ENCODE measurements around the gene PIGL.

Gene PIGL

DNA sequence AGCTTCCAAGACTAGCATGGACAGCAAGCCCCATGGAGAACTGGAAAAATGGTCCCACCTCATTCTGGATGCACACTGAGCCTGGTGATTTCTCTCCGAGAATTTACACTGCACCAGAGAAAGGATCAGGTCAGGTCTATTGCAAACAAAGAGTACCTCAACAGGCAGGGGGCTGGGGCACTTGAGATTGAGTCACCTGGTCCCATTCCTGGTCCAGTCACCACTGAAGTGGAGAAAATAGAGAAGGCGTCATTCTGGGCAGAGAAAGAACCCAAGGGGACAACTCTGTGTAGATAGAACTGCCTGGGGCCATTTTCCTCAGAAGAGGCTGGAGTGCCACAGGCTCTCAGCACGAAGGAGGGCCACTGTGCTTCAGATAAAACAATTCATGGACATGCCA lies 97.8 kb downstream of the PIGL start:
- H3K4me3 ChIP-seq (ENCODE audit: low read depth in 1 of 2, low read length in 2 of 2), result no peak overlapping the region
- ATAC-seq (ENCODE audit: insufficient read depth, low read depth) (no peak), DNase-seq (no peak)
- peaks cover 4% of the 10 kb centered on the region; the same call in 1 of the 2 replicates for H4K20me1 ChIP-seq (ENCODE audit: insufficient read depth, low read length)
- no peaks in the 10 kb centered on the region for H3K27me3 ChIP-seq (ENCODE audit: insufficient read depth, low read length, poor library complexity)
- H3K36me3 ChIP-seq (ENCODE audit: insufficient read depth, low read length), result peaks cover 20% of the 10 kb centered on the region; the same call in 1 of the 2 replicates
- no peaks in the 10 kb centered on the region for H3K9me3 ChIP-seq (ENCODE audit: insufficient read depth, low read length, severe bottlenecking)
- H3K79me2 ChIP-seq (ENCODE audit: insufficient read depth, low read length), result no peaks in the 10 kb centered on the region
- H3K27ac ChIP-seq (ENCODE audit: low read length), result no peak overlapping the region
- TF ChIP-seq CTCF (IDR thresholded peaks at IDR 0.05; ENCODE audit: borderline replicate concordance, extremely low read depth, low read length, poor library complexity, severe bottlenecking) (no peak), EZH2 (IDR thresholded peaks at IDR 0.05; ENCODE audit: borderline replicate concordance, low read depth, low read length, severe bottlenecking) (no peak)
- H2AFZ ChIP-seq (ENCODE audit: low read depth, low read length), result no peak overlapping the region
- no peak overlapping the region for H3K4me2 ChIP-seq (ENCODE audit: insufficient read depth, low read length)
- H3K9ac ChIP-seq (ENCODE audit: low read depth, low read length), result no peak overlapping the region
- H3K4me1 ChIP-seq (ENCODE audit: insufficient read depth, low read length), result no peaks in the 10 kb centered on the region

- Histone ChIP-seq H3K9ac (ENCODE audit: low read depth, low read length) (no peak overlapping the region), H3K36me3 (ENCODE audit: insufficient read depth, low read length) (peaks cover 15% of the 10 kb centered on the region; the same call in 1 of the 2 replicates), H2AFZ (ENCODE audit: low read depth, low read length) (no peak overlapping the region), H3K27me3 (ENCODE audit: insufficient read depth, low read length, poor library complexity) (no peaks in the 10 kb centered on the region), H3K27ac (ENCODE audit: low read length) (no peak overlapping the region), H4K20me1 (ENCODE audit: insufficient read depth, low read length) (no peaks in the 10 kb centered on the region), H3K9me3 (ENCODE audit: insufficient read depth, low read length, severe bottlenecking) (no peaks in the 10 kb centered on the region), H3K4me1 (ENCODE audit: insufficient read depth, low read length) (no peaks in the 10 kb centered on the region), H3K79me2 (ENCODE audit: insufficient read depth, low read length) (no peaks in the 10 kb centered on the region), H3K4me3 (ENCODE audit: low read depth in 1 of 2, low read length in 2 of 2) (no peak overlapping the region), H3K4me2 (ENCODE audit: insufficient read depth, low read length) (no peak overlapping the region)
- DNase-seq (no peak), ATAC-seq (ENCODE audit: insufficient read depth, low read depth) (no peak)
- TF ChIP-seq EZH2 (IDR thresholded peaks at IDR 0.05; ENCODE audit: borderline replicate concordance, low read depth, low read length, severe bottlenecking) (no peak), CTCF (IDR thresholded peaks at IDR 0.05; ENCODE audit: borderline replicate concordance, extremely low read depth, low read length, poor library complexity, severe bottlenecking) (no peak)
These were observed 103.0 kb downstream of the PIGL start for GRCh38 chr17:16319969-16320368.

GRCh38 chr17:16322636-16323035 lies 105.6 kb downstream of the PIGL start:
- no peak overlapping the region for H3K27ac ChIP-seq (ENCODE audit: low read length)
- no peaks in the 10 kb centered on the region for H3K4me1 ChIP-seq (ENCODE audit: insufficient read depth, low read length)
- no peak overlapping the region for H3K9ac ChIP-seq (ENCODE audit: low read depth, low read length)
- H3K4me3 ChIP-seq (ENCODE audit: low read depth in 1 of 2, low read length in 2 of 2), result no peak overlapping the region
- H3K4me2 ChIP-seq (ENCODE audit: insufficient read depth, low read length), result no peak overlapping the region
- H2AFZ ChIP-seq (ENCODE audit: low read depth, low read length), result no peak overlapping the region
- H3K9me3 ChIP-seq (ENCODE audit: insufficient read depth, low read length, severe bottlenecking), result no peaks in the 10 kb centered on the region
- ATAC-seq (ENCODE audit: insufficient read depth, low read depth), result no peak
- no peaks in the 10 kb centered on the region for H4K20me1 ChIP-seq (ENCODE audit: insufficient read depth, low read length)
- no peak for DNase-seq
- H3K79me2 ChIP-seq (ENCODE audit: insufficient read depth, low read length), result no peaks in the 10 kb centered on the region
- H3K36me3 ChIP-seq (ENCODE audit: insufficient read depth, low read length), result peaks cover 25% of the 10 kb centered on the region
- TF ChIP-seq EZH2 (IDR thresholded peaks at IDR 0.05; ENCODE audit: borderline replicate concordance, low read depth, low read length, severe bottlenecking) (no peak), CTCF (IDR thresholded peaks at IDR 0.05; ENCODE audit: borderline replicate concordance, extremely low read depth, low read length, poor library complexity, severe bottlenecking) (no peak)
- no peaks in the 10 kb centered on the region for H3K27me3 ChIP-seq (ENCODE audit: insufficient read depth, low read length, poor library complexity)

DNA sequence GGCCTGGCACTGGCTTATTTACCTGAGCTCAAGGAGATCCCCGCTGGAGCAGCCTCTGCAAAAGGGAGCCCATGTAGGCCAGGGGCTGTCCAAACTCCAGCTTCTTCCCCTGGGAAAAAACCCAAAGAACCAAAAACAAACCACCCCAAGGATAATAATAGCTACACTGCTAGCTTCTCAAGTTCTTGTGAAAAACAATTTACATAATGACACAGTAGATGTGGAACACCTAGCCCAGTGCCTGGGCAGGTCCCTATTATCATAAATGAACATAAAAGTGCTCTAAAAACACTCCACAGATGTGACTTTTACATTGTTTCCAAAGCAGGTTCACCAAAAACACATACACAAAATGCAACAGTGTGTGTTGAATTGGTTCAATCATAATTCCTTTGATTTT lies 109.0 kb downstream of the PIGL start:
- H2AFZ ChIP-seq (ENCODE audit: low read depth, low read length), result no peak overlapping the region
- no peaks in the 10 kb centered on the region for H3K4me1 ChIP-seq (ENCODE audit: insufficient read depth, low read length)
- H3K9me3 ChIP-seq (ENCODE audit: insufficient read depth, low read length, severe bottlenecking), result no peaks in the 10 kb centered on the region
- DNase-seq (no peak), ATAC-seq (ENCODE audit: insufficient read depth, low read depth) (no peak)
- H4K20me1 ChIP-seq (ENCODE audit: insufficient read depth, low read length), result no peaks in the 10 kb centered on the region
- no peaks in the 10 kb centered on the region for H3K79me2 ChIP-seq (ENCODE audit: insufficient read depth, low read length)
- H3K4me2 ChIP-seq (ENCODE audit: insufficient read depth, low read length), result no peak overlapping the region
- no peak overlapping the region for H3K4me3 ChIP-seq (ENCODE audit: low read depth in 1 of 2, low read length in 2 of 2)
- H3K9ac ChIP-seq (ENCODE audit: low read depth, low read length), result no peak overlapping the region
- no peak for TF ChIP-seq CTCF (IDR thresholded peaks at IDR 0.05; ENCODE audit: borderline replicate concordance, extremely low read depth, low read length, poor library complexity, severe bottlenecking)
- no peak for TF ChIP-seq EZH2 (IDR thresholded peaks at IDR 0.05; ENCODE audit: borderline replicate concordance, low read depth, low read length, severe bottlenecking)
- peaks cover 21% of the 10 kb centered on the region for H3K36me3 ChIP-seq (ENCODE audit: insufficient read depth, low read length)
- H3K27ac ChIP-seq (ENCODE audit: low read length), result no peak overlapping the region
- no peaks in the 10 kb centered on the region for H3K27me3 ChIP-seq (ENCODE audit: insufficient read depth, low read length, poor library complexity)
